ENCODE results near the gene SSR1. TPM values are rescaled to one million over a fixed set of nuclear protein-coding genes. Genes with fewer than 3 reads are reported as not detected.
A peak's percentile ranks its signal among the peaks of the same experiment; 100 is the strongest.

SSR1 gene
- total and polyA plus RNA-seq, 9 of the 15 experiments (the other 6 are each of a cell fraction or from before 2014, with no cell fraction given), result 87.7 to 220 (median 144) TPM

DNA sequence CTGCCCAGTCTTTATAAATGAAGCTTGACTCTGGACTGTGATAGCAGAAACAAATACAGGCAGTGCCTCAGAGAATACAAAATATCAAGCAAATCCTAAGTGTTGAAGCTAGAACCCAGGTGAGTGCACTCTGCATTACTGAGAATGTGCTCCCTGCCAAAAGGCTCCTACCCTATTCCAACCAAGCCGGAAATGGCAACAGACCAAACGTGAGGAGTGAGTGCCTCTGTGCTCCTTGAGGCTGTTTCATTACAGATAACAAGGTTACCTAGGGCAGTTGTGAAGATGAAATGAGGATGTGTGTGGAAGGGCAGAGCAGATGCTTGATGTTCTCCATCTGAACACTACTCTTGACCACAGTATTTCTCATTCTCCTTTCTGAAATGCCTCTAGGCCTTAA lies 29.3 kb downstream of the SSR1 start (continued):
- TF ChIP-seq, protein P1, sequence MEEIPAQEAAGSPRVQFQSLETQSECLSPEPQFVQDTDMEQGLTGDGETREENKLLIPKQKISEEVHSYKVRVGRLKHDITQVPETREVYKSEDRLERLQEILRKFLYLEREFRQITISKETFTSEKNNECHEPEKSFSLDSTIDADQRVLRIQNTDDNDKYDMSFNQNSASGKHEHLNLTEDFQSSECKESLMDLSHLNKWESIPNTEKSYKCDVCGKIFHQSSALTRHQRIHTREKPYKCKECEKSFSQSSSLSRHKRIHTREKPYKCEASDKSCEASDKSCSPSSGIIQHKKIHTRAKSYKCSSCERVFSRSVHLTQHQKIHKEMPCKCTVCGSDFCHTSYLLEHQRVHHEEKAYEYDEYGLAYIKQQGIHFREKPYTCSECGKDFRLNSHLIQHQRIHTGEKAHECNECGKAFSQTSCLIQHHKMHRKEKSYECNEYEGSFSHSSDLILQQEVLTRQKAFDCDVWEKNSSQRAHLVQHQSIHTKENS (CRISPR knock-in tag; IDR thresholded peaks at IDR 0.05), result no peak
- no peak for TF ChIP-seq PCBP2 (IDR thresholded peaks at IDR 0.05; ENCODE audit: low read depth, low read length, poor library complexity, severe bottlenecking)
- TF ChIP-seq SP1 (CRISPR knock-in tag; IDR thresholded peaks at IDR 0.05), result no peak
- no peak for TF ChIP-seq U2AF2 (optimal IDR thresholded peaks at IDR 0.05; ENCODE audit: low read depth, low read length)
- TF ChIP-seq NCOA6 (IDR thresholded peaks at IDR 0.05), result no peak

DNA sequence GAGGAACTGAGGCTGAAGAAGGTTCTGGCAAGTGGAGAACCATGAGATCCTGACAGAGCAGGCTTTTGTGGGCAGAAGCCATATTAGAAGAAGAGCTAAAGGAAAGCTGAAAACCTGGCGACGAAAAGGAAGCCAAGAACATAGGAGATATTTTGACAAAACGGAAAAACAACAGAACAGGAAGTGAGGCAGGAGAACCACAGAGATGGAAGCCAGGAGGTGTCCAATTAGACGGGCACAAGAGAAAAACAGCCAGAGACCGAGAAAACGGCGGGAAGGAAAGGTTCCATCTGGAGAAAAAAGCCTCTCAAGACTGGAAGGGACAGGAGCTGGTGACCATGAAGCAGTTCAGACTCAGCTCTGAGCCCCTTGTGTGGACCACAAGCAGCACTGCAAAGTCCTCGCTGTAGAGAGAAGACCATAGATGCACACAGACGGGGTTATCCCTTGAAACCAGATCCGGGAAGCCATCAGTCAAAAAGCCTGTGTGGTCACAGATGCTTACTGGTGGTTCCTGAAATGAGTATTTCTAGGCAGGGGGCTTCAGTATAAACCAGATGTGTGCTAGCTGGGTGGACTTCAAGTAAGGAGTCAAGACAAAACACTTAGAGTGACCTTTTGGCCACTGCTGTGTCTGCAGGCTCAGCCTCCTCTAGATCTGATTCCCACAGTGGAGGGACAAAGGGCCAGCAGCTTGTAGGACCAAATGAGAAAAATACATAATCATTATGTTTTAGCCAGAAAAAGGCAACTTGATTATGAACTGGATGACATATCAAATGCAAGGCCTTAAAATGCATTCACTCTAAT lies 30.7 kb downstream of the SSR1 start:
- Histone ChIP-seq H2AFZ (ENCODE audit: low read depth, low read length) (no peak overlapping the region), H3K9ac (ENCODE audit: insufficient read depth in 1 of 2, low read depth in 2 of 2, low read length in 2 of 2) (no peak overlapping the region), H4K20me1 (replicated peaks; ENCODE audit: control insufficient read depth, insufficient read depth, low read length) (no peaks in the 10 kb centered on the region), H3K4me2 (ENCODE audit: insufficient read depth, low read length) (no peak overlapping the region), H3K9me1 (ENCODE audit: control insufficient read depth, insufficient read depth, low read length) (no peaks in the 10 kb centered on the region), H3K27ac (ENCODE audit: extremely low read depth, low read depth, low read length) (no peak overlapping the region), H3K4me3 (no peak overlapping the region), H3K36me3 (ENCODE audit: control insufficient read depth, insufficient read depth, low read length) (peaks cover 31% of the 10 kb centered on the region; the same call in 2 of the 3 replicates), H3K79me2 (ENCODE audit: control insufficient read depth, insufficient read depth, low read length) (no peaks in the 10 kb centered on the region), H3K9me3 (replicated peaks; ENCODE audit: control insufficient read depth, insufficient read depth, low read depth, low read length) (no peaks in the 10 kb centered on the region), H3K4me1 (replicated peaks in 1 of 2; ENCODE audit: control insufficient read depth in 2 of 2, insufficient read depth in 2 of 2, low read length in 2 of 2) (no peaks in the 10 kb centered on the region), H3K27me3 (ENCODE audit: control insufficient read depth in 2 of 2, insufficient read depth in 2 of 2, low read length in 2 of 2) (no peaks in the 10 kb centered on the region)
- ATAC-seq, result peak; percentile 30; the same call in 1 of the 3 replicates
- no peak for DNase-seq (ENCODE audit: extremely low read depth in 1 of 4, low spot score in 3 of 4)
- ChIA-PET POLR2A (interaction anchor here (0.6 to 1.6 kb wide), 3 partner anchors 10 to 622 kb away, joined by 3 to 6 read pairs (median 3); no protein-coding TSS in a partner anchor), CTCF (ENCODE audit: low intra/inter-chr PET ratio) (no interaction called here)
- in situ Hi-C loops (cut with MboI), result loop anchor here (5.0 kb wide), 2 partner anchors 60 to 330 kb away; no protein-coding TSS in a partner anchor
- 81% methylated on average over 9 of the region's 10 CpGs for WGBS (ENCODE audit: insufficient coverage, low coverage, missing lambda C conversion rate)
- intact Hi-C loops (cut with micrococcal nuclease), result no loop called here
- BruUV-seq (replicated peaks), result no TSS peak
- FAIRE-seq, result no peak
- TF ChIP-seq EGR1 (conservative IDR thresholded peaks at IDR 0.05) (no peak), MTF1 (CRISPR knock-in tag; IDR thresholded peaks at IDR 0.05; ENCODE audit: borderline replicate concordance) (no peak), SPI1 (IDR thresholded peaks at IDR 0.05; ENCODE audit: borderline replicate concordance, low read depth, low read length) (0 out of 2 replicates have a peak, but pooled peaks have one; percentile 31), POLR2A (conservative IDR thresholded peaks at IDR 0.05) (peak; percentile 39; the same call in 1 of the 2 replicates), ZNF212 (CRISPR knock-in tag; IDR thresholded peaks at IDR 0.05) (no peak), NR2C2 (CRISPR knock-in tag; IDR thresholded peaks at IDR 0.05) (no peak), NR2C2 (tag; IDR thresholded peaks at IDR 0.05) (no peak), CHD2 (IDR thresholded peaks at IDR 0.05; ENCODE audit: low read depth, low read length) (no peak), ZNF707 (CRISPR knock-in tag; conservative IDR thresholded peaks at IDR 0.05) (no peak), ZNF561 (CRISPR knock-in tag; conservative IDR thresholded peaks at IDR 0.05) (no peak), HSF4 (CRISPR knock-in tag; IDR thresholded peaks at IDR 0.05; ENCODE audit: borderline replicate concordance) (no peak), POLR2G (IDR thresholded peaks at IDR 0.05; ENCODE audit: low read depth, low read length) (0 out of 2 replicates have a peak, but pooled peaks have one; percentile 35), HCFC1 (IDR thresholded peaks at IDR 0.05; ENCODE audit: low read depth, low read length) (no peak)
